ENCODE measurements around the gene ZNF76.
"Not testable (repeated sequence)": the region's sequence is repeated elsewhere in the genome, so short reads cannot be mapped to it uniquely, and the experiment has no call there.

ZNF76 gene

DNA sequence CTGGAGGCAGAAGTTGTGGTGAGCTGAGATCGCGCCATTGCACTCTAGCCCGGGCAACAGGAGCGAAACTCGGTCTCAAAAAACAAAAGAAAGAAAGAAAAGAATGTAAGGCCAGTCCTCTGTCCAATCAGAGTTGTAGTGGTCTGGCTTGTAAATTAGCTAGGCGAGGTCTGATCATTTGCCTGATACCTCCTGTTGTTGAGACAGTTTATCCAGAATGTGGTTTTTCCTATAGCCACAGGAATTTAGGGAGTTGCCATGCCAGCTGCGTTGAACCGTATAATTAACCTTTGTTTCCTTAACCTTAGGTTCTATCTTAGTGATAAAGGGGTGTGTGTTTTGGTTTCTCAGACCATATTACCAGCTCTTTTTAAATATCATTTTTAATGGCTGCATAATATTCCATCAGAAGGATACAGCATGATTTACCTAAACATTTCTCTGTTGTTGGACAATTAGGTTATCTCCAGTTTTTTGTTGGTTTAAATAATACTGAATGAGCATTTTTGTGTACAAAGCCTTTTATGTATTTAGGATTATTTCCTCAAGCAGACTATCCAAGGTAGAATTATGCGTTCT lies 71.1 kb downstream of the ZNF76 start:
- no peak overlapping the region for H3K27ac ChIP-seq (ENCODE audit: low read length)
- no peak overlapping the region for H2AFZ ChIP-seq (ENCODE audit: low read length)
- peaks cover 11% of the 10 kb centered on the region; the same call in 1 of the 2 replicates for H3K4me1 ChIP-seq (ENCODE audit: low read length)
- TF ChIP-seq EZH2 (optimal IDR thresholded peaks at IDR 0.05; ENCODE audit: low read depth, low read length) (no peak), EZH2phosphoT487 (IDR thresholded peaks at IDR 0.05; ENCODE audit: low read length) (no peak), CTCF (IDR thresholded peaks at IDR 0.05; ENCODE audit: low read length) (no peak)
- no peaks in the 10 kb centered on the region for H3K9me3 ChIP-seq (replicated peaks; ENCODE audit: insufficient read depth, low read length)
- no peaks in the 10 kb centered on the region for H3K9me2 ChIP-seq (replicated peaks; ENCODE audit: insufficient read depth, low read length)
- DNase-seq, result no peak
- no peak overlapping the region for H3K4me3 ChIP-seq (ENCODE audit: low read length)
- no peak overlapping the region for H3K9ac ChIP-seq (ENCODE audit: low read length)
- no peaks in the 10 kb centered on the region for H3K36me3 ChIP-seq (replicated peaks; ENCODE audit: insufficient read depth, low read length)
- H3F3A ChIP-seq (ENCODE audit: insufficient read depth, low read length), result no peaks in the 10 kb centered on the region
- H3K79me2 ChIP-seq (ENCODE audit: low read length), result no peaks in the 10 kb centered on the region
- H3K4me2 ChIP-seq (ENCODE audit: low read depth, low read length), result no peak overlapping the region
- H3K27me3 ChIP-seq (replicated peaks; ENCODE audit: insufficient read depth, low read length), result no peaks in the 10 kb centered on the region
- no peaks in the 10 kb centered on the region for H4K20me1 ChIP-seq (ENCODE audit: insufficient read depth, low read length)

- not testable (repeated sequence) for H3K27ac ChIP-seq (ENCODE audit: low read length); H3K36me3 ChIP-seq (replicated peaks; ENCODE audit: insufficient read depth, low read length); H3K9ac ChIP-seq (ENCODE audit: low read length); H3K4me2 ChIP-seq (ENCODE audit: low read depth, low read length); H4K20me1 ChIP-seq (ENCODE audit: insufficient read depth, low read length); H3K9me2 ChIP-seq (replicated peaks; ENCODE audit: insufficient read depth, low read length); H2AFZ ChIP-seq (ENCODE audit: low read length); H3K4me3 ChIP-seq (ENCODE audit: low read length); H3K27me3 ChIP-seq (replicated peaks; ENCODE audit: insufficient read depth, low read length); H3K79me2 ChIP-seq (ENCODE audit: low read length); H3K9me3 ChIP-seq (replicated peaks; ENCODE audit: insufficient read depth, low read length); H3F3A ChIP-seq (ENCODE audit: insufficient read depth, low read length); H3K4me1 ChIP-seq (ENCODE audit: low read length)
- DNase-seq, result peak; percentile 76
- peak; percentile 29 for TF ChIP-seq CTCF (IDR thresholded peaks at IDR 0.05; ENCODE audit: low read length)
These were observed 72.7 kb downstream of the ZNF76 start for GRCh38 chr6:35332074-35332887.

- Histone ChIP-seq H3K79me2 (ENCODE audit: low read length) (peaks cover 23% of the 10 kb centered on the region), H3K27me3 (replicated peaks; ENCODE audit: insufficient read depth, low read length) (no peaks in the 10 kb centered on the region), H3K9me2 (replicated peaks; ENCODE audit: insufficient read depth, low read length) (no peaks in the 10 kb centered on the region), H3F3A (ENCODE audit: insufficient read depth, low read length) (no peaks in the 10 kb centered on the region), H3K9ac (ENCODE audit: low read length) (no peak overlapping the region), H3K27ac (ENCODE audit: low read length) (no peak overlapping the region), H3K4me1 (ENCODE audit: low read length) (peaks cover 6% of the 10 kb centered on the region; the same call in 1 of the 2 replicates), H3K36me3 (replicated peaks; ENCODE audit: insufficient read depth, low read length) (no peaks in the 10 kb centered on the region), H3K4me2 (ENCODE audit: low read depth, low read length) (no peak overlapping the region), H3K4me3 (ENCODE audit: low read length) (no peak overlapping the region), H3K9me3 (replicated peaks; ENCODE audit: insufficient read depth, low read length) (no peaks in the 10 kb centered on the region), H2AFZ (ENCODE audit: low read length) (no peak overlapping the region), H4K20me1 (ENCODE audit: insufficient read depth, low read length) (no peaks in the 10 kb centered on the region; the same call in 1 of the 2 replicates)
- no peak for DNase-seq
- no peak for TF ChIP-seq CTCF (IDR thresholded peaks at IDR 0.05; ENCODE audit: low read length)
- TF ChIP-seq EZH2 (optimal IDR thresholded peaks at IDR 0.05; ENCODE audit: low read depth, low read length), result no peak
- TF ChIP-seq EZH2phosphoT487 (IDR thresholded peaks at IDR 0.05; ENCODE audit: low read length), result no peak
These were observed 82.0 kb downstream of the ZNF76 start for GRCh38 chr6:35341557-35341956.

Measured in MM.1S (cell line).